Omental fat pad (tissue), 4 donors: ENCODE data around the gene PAN2. TPM values are rescaled to one million over a fixed set of nuclear protein-coding genes. Genes with fewer than 3 reads are reported as not detected.
"Not testable (repeated sequence)": the region's sequence is repeated elsewhere in the genome, so short reads cannot be mapped to it uniquely, and the experiment has no call there.

Source experiments
- ATAC-seq: fragments of 150-250 bp; one replicate; pipeline ENCODE4 v1.9.1; 2016; ENCODE audit warnings: mild to moderate bottlenecking, moderate library complexity; ENCODE audit not compliant: low FRiP score
- DNase-seq: peaks from one replicate; pipeline ENCODE4 v3.0.0-alpha.2; 2019; ENCODE audit warnings: low spot score
- CTCF ChIP-seq, 3 donors: fragments of 450-650 bp; IDR thresholded peaks; one replicate each; pipeline ENCODE4 v1.5.1; 2016 to 2017; ENCODE audit warnings: antibody characterized with exemption in 3 of 3, mild to moderate bottlenecking in 3 of 3, moderate library complexity in 2 of 3
- total RNA-seq, 4 donors: library from RNA; depleted of rRNA; stranded (reverse); fragments of >200 nt; gene quantifications; one replicate each; pipeline ENCODE4 v1.1.0, GENCODE V29; 2016

Gene PAN2
- total RNA-seq, 4 donors from 2014 or later = 17.3 to 57.8 (median 40.7) TPM

DNA sequence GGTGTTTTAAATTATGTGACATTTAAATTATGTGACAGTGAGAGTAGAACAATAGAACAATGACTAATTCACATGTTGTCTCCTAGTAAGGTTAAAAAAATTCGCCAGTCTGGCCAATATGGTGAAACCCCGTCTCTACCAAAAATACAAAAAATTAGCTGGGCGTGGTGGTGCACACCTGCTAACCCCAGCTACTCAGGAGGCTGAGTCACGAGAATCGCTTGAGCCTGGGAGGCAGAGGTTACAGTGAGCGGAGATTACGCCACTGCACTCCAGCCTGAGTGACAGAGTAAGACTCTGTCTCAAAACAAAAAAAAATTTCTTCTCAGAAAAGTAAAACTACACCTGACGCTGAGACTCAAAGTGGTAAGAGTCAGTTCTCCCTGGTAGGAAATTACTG lies 36.4 kb downstream of the PAN2 start:
- ATAC-seq (no peak), DNase-seq (no peak)
- TF ChIP-seq CTCF (IDR thresholded peaks at IDR 0.05) = no peak

- ATAC-seq (no peak), DNase-seq (no peak)
- no peak for TF ChIP-seq CTCF (IDR thresholded peaks at IDR 0.05)
Measured at GRCh38 chr12:56296295-56296694, 37.5 kb downstream of the PAN2 start.

DNA sequence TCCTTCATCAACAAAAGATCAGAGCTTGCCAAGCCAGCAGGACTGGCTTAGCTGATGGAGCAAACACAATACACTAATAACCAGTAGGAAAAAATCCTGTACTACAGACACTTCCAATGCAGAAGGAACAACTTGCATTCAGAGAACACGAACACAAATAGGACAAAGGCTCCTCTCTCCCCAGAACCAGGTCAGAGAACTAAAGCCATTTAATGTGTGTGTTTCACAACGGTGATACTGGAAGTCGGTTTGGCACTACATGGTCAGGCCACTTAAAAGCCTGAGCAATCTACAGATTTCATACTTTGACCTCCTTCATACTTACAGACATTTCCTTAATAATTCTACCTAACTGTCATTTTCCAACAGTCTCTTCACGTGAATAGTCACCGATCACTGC lies 40.0 kb downstream of the PAN2 start:
- no peak for DNase-seq
- no peak for ATAC-seq
- no peak for TF ChIP-seq CTCF (IDR thresholded peaks at IDR 0.05)

DNA sequence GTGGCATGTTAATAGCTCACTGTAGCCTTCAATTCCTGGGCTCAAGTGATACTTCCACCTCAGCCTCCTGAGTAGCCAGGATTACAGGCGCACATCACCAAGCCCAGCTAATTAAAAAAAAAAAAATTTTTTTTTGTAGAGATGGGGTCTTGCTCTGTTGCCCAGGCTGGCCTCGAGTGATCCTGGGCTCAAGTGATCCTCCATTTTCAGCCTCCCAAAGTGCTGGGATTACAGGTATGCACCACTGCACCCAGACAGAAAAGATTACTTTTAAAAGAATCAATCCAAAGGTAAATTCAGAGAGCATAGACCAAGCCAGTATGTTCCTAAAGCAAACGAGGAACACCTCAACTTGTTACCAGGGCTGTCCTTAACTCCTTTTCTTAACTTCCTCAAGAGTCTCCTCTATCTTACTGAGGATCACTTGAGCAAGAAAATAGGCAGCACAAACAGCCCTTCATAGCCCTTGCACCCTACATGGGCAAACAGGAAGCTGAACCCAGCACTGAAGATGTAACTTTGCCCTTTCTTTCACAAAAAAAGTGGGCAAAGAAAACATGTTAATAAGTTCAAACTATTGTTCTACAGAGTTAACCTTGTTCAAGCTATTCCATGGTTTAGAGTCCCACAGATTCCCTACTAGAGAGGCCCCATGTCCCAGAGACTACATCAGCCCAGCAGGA lies 45.0 kb downstream of the PAN2 start:
- no peak for TF ChIP-seq CTCF (IDR thresholded peaks at IDR 0.05)
- no peak for DNase-seq
- no peak for ATAC-seq

DNA sequence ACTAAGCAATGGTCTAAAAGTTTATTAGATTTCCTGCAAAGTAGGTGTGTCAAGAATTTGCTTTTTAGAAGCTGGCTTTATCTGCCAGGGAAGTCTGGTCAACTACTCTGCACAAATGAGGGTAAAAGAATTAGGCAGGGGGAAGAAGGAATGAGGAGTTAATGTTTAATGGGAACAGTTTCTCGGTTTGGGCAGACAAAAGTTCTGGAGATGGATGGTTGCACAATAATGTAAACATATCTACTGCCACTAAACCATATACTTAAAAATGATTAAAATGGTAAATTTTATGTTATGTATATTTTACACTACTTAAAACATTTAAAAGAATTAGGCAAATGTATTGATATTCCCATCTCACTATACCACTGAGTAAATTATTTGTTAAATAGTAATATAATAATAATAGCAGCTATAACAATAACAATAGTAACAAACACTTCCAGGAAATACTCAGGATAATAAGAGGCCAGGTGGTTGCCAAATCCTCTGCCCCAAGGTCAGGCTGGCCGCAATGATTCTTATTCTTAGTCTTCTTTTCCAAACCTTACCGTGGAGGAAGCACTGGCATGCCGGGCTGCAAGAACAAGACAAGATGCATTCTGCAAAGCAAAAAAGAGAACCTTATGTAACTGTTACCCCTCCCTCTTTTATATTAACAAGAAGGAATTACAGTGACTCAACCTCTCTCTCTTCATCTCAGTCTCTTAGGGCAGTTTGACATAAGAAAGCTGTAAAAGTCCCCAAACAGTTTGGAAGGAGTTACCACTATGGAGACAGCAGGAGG lies 47.6 kb downstream of the PAN2 start:
- no peak for TF ChIP-seq CTCF (IDR thresholded peaks at IDR 0.05)
- no peak for DNase-seq
- no peak for ATAC-seq

DNA sequence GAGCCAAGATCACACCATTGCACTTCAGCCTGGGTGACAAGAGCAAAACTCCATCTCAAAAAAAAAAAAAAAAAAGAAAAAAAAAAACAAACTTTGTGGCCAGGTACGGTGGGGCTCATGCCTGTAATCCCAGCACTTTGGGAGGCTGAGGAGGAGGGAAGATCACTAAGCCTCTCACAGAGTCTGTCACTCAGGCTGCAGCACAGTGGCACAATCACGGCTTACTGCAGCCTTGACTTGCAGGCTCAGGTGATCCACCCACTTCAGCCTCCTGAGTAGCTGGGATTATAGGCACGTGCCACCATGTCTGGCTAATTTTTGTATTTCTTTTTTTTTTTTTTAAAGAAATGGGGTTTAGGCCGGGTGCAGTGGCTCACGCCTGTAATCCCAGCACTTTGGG lies 49.5 kb downstream of the PAN2 start:
- not testable (repeated sequence) for ATAC-seq, DNase-seq

- TF ChIP-seq CTCF (IDR thresholded peaks at IDR 0.05) = no peak
- ATAC-seq (no peak), DNase-seq (no peak)
Measured at GRCh38 chr12:56282579-56282978, 51.2 kb downstream of the PAN2 start.
